Calu3 (cell line): ENCODE measurements around the gene CREM. TPM values are rescaled to one million over a fixed set of nuclear protein-coding genes. Genes with fewer than 3 reads are reported as not detected.
A peak's percentile ranks its signal among the peaks of the same experiment; 100 is the strongest.
"Not testable (repeated sequence)": the region's sequence is repeated elsewhere in the genome, so short reads cannot be mapped to it uniquely, and the experiment has no call there.

Experiments used
- Bru-seq: library from RNA; stranded (reverse); fragments of 400-500 nt; gene quantifications from one replicate; lab custom pipeline; 2021; lab: Mats Ljungman, UMichigan
- BruChase-seq, 2 experiments: library from RNA; stranded (reverse); fragments of 400-500 nt; gene quantifications; one replicate each; lab custom pipeline; 2021; lab: Mats Ljungman, UMichigan
- BruUV-seq: library from RNA; stranded (reverse); fragments of 400-500 nt; replicated peaks from 2 replicates; lab custom pipeline; 2021; lab: Mats Ljungman, UMichigan
- CTCF ChIA-PET: fragments of 300-600 bp; sonication (Branson Sonifier 250); formaldehyde crosslinking; loops from one replicate; lab custom pipeline; 2022; ENCODE audit warnings: antibody characterized with exemption; lab: Charles Lee
- DNase-seq: peaks from one replicate; pipeline ENCODE4 v3.0.0; 2022
- H3K27ac Mint-ChIP-seq: one replicate; pipeline ENCODE4 v1.8.0; 2022; ENCODE audit warnings: mixed read lengths; ENCODE audit not compliant: unreplicated experiment
- H3K27me3 Mint-ChIP-seq: one replicate; pipeline ENCODE4 v1.8.0; 2022; ENCODE audit warnings: mixed read lengths; ENCODE audit not compliant: unreplicated experiment
- H3K36me3 Mint-ChIP-seq: one replicate; pipeline ENCODE4 v1.8.0; 2022; ENCODE audit warnings: mild to moderate bottlenecking, moderate library complexity, mixed read lengths; ENCODE audit not compliant: insufficient read depth, unreplicated experiment
- H3K4me1 Mint-ChIP-seq: one replicate; pipeline ENCODE4 v1.8.0; 2022; ENCODE audit warnings: mild to moderate bottlenecking, low read depth, mixed read lengths; ENCODE audit not compliant: unreplicated experiment
- H3K4me3 Mint-ChIP-seq: one replicate; pipeline ENCODE4 v1.8.0; 2022; ENCODE audit warnings: mild to moderate bottlenecking, low read depth, moderate library complexity, mixed read lengths; ENCODE audit not compliant: unreplicated experiment
- H3K9me3 Mint-ChIP-seq: one replicate; pipeline ENCODE4 v1.8.0; 2022; ENCODE audit warnings: low read depth, mixed read lengths; ENCODE audit not compliant: unreplicated experiment
- intact Hi-C: fragments of 100-400 bp; cut with micrococcal nuclease; formaldehyde crosslinking; loops from one replicate; pipeline ENCODE4 v1.10.0; 2022; ENCODE audit not compliant: unreplicated experiment
- long read RNA-seq: library from polyadenylated mRNA; stranded (forward); transcript quantifications from one replicate; pipeline ENCODE4 v2.0.0, GENCODE V29; 2022
- total RNA-seq: library from RNA; stranded (reverse); gene quantifications from 2 replicates; pipeline ENCODE4 v1.2.3, GENCODE V29; 2022
- TF ChIP-seq, protein P1 (sequence below): fragments of 200-600 bp; IDR thresholded peaks from one replicate; pipeline ENCODE4 v1.8.0; 2022; ENCODE audit warnings: antibody characterized with exemption; ENCODE audit not compliant: unreplicated experiment

Gene CREM
- total RNA-seq (19.0 and 20.3 TPM in 2 replicates), Bru-seq, nascent RNA (percentile 66 among the genes with signal in this experiment), BruChase-seq, experiment 1, labeled RNA remaining after a 6-hour chase (percentile 59 among the genes with signal in this experiment), BruChase-seq, experiment 2, labeled RNA remaining after a 2-hour chase (percentile 60 among the genes with signal in this experiment)
- long read RNA-seq, transcript CREM-211 (4 exons, 1,207 nt): major isoform, 11 of 30 reads
- long read RNA-seq, partial matches to known transcripts: 3 of 30 reads
- long read RNA-seq, other reads (novel, unspliced or antisense): 12 of 30 reads

DNA sequence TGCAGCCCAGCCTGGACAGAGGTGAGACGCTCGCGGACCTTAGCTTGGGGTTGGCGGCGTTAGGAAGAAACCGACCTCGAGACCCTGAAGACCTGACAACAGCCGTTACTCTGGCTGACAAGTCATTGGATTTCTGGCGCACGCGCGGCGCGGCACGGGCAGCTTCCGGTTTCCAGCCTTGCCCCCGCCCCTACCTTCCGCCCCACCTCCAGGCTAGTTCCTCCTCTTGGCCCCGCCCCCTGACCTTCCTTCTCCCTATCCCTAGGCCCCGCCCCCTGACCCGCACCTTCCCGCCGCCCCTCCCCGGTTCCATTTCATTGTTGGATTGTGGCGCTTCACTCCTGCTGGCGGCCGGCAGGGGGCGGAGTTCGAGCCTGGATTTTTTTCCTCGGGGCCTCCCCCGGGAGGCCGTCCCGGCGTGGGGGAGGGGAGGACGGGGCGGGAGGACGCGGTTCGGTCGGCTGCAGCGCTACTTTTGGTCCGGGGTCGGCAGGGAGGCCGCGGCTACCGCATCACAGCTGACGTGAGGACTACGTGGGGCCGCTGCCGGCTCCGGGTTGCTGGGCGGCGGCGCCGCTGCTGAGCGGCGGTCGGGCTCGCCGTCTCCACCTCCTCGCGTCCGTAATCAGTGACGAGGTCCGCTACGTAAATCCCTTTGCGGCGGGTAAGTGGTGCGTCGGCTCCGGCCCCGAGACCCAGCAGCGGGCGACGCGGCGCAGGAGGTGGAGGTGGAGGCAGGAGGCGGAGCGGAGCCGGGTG lies at the start of gene CREM:
Gene CREM (plus strand): TSS at position 317 of the 759 bp plus-strand sequence. CDS start 10,990 bp downstream, outside the sequence.
- no peaks in the 10 kb centered on the region for H3K4me1 Mint-ChIP-seq
- peak; percentile 99 for DNase-seq
- no peaks in the 10 kb centered on the region for H3K27me3 Mint-ChIP-seq
- TF ChIP-seq, protein P1, sequence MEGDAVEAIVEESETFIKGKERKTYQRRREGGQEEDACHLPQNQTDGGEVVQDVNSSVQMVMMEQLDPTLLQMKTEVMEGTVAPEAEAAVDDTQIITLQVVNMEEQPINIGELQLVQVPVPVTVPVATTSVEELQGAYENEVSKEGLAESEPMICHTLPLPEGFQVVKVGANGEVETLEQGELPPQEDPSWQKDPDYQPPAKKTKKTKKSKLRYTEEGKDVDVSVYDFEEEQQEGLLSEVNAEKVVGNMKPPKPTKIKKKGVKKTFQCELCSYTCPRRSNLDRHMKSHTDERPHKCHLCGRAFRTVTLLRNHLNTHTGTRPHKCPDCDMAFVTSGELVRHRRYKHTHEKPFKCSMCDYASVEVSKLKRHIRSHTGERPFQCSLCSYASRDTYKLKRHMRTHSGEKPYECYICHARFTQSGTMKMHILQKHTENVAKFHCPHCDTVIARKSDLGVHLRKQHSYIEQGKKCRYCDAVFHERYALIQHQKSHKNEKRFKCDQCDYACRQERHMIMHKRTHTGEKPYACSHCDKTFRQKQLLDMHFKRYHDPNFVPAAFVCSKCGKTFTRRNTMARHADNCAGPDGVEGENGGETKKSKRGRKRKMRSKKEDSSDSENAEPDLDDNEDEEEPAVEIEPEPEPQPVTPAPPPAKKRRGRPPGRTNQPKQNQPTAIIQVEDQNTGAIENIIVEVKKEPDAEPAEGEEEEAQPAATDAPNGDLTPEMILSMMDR: peak; percentile 83
- peak within 1 kb of the TSS; percentile 83 for H3K4me3 Mint-ChIP-seq
- peak within 1 kb of the TSS; percentile 86 for H3K27ac Mint-ChIP-seq
- CTCF ChIA-PET: interaction anchor here (0.9 to 2.1 kb wide), 4 partner anchors 69 to 257 kb away, joined by 3 to 37 read pairs (median 4); no protein-coding TSS in a partner anchor
- intact Hi-C loops: loop anchor here (2.0 kb wide), 1 partner anchor 70 kb away; no protein-coding TSS in a partner anchor
- H3K36me3 Mint-ChIP-seq: peaks cover 35% of the 10 kb centered on the region
- no peaks in the 10 kb centered on the region for H3K9me3 Mint-ChIP-seq
- no TSS peak for BruUV-seq

GRCh38 chr10:35079265-35079664 lies 47.4 kb upstream of the CREM start:
- intact Hi-C loops: no loop called here
- CTCF ChIA-PET: no interaction called here
- Mint-ChIP-seq H3K4me3 (no peak overlapping the region), H3K36me3 (no peaks in the 10 kb centered on the region), H3K27ac (no peak overlapping the region), H3K9me3 (peaks cover 6% of the 10 kb centered on the region), H3K27me3 (no peaks in the 10 kb centered on the region), H3K4me1 (no peaks in the 10 kb centered on the region)
- DNase-seq: no peak
- BruUV-seq: no TSS peak
- TF ChIP-seq, protein P1: no peak

- Mint-ChIP-seq H3K4me1 (no peaks in the 10 kb centered on the region), H3K9me3 (peaks cover 6% of the 10 kb centered on the region), H3K4me3 (no peak overlapping the region), H3K27ac (no peak overlapping the region), H3K27me3 (no peaks in the 10 kb centered on the region), H3K36me3 (no peaks in the 10 kb centered on the region)
- no TSS peak for BruUV-seq
- CTCF ChIA-PET: no interaction called here
- TF ChIP-seq, protein P1: no peak
- intact Hi-C loops: no loop called here
- no peak for DNase-seq
Observed at GRCh38 chr10:35079763-35080162, 46.9 kb upstream of the CREM start.

DNA sequence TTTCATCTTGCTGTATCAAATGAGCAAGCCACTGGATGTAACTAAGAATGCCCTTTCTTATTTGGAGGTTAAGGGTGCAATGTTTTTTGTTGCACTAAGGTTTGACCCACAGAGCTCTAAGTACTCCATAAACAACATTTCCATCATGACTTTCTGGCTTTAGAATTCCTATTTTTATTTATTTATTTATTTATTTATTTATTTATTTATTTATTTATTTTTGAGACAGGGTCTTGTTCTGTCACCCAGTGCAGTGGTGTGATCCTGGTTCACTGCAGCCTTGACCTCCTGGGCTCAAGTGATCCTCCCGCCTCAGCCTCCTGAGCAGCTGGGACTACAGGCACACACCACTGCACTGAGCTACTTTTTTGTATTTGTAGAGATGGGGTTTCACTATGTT lies 46.4 kb upstream of the CREM start:
- H3K27me3 Mint-ChIP-seq, BruUV-seq, H3K9me3 Mint-ChIP-seq, DNase-seq, H3K4me1 Mint-ChIP-seq, H3K4me3 Mint-ChIP-seq, H3K36me3 Mint-ChIP-seq, intact Hi-C loops, H3K27ac Mint-ChIP-seq, CTCF ChIA-PET: not testable (repeated sequence)
